Measurements from ENCODE around the gene MKLN1.

The MKLN1 gene

DNA sequence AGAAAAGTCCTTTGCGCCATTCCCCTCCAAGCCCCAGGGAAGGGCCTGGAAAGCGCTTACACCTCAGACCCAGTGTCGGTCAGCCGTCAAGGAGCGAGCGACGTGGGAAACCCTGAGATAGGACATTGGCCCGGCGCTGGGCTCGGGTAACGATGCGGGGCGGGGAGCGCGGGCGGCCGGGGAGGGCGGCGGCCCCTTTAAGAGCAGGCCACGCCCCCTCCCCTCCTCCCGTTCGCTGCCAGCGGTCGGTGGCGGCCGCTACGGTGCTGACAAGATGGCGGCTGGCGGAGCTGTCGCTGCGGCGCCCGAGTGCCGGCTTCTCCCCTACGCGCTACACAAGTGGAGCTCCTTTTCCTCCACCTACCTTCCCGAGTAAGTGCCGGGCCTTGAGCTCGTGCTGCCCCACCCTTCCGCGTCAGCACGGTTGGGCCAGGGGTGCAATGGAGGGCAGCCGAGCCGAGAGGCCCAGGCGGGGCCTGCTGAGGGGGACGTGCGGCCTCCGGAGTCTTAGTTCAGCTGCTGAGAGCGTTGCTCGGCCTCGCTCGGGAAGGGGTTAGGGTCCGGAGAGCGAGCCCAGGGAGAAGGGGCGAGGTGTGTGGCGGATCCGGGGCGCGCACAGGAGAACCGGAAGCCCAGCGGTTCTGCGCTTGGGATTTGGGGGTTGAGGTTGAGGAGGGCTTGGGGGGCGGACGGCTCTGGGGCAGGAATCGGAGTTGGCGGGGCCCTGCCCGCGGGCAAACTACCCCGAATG is at the start of gene MKLN1:
Gene MKLN1, plus strand, starts transcription at position 251 of the 751 bp plus-strand sequence. Its CDS starts 24 bp downstream, at position 275.
- Histone ChIP-seq H3K27me3 (replicated peaks) (no peaks in the 10 kb centered on the region), H3K27ac (peak within 1 kb of the TSS; percentile 93), H3K36me3 (replicated peaks) (no peaks in the 10 kb centered on the region), H3K4me3 (ENCODE audit: low read depth, low read length) (peak within 1 kb of the TSS; percentile 94)
- TF ChIP-seq, protein P1, sequence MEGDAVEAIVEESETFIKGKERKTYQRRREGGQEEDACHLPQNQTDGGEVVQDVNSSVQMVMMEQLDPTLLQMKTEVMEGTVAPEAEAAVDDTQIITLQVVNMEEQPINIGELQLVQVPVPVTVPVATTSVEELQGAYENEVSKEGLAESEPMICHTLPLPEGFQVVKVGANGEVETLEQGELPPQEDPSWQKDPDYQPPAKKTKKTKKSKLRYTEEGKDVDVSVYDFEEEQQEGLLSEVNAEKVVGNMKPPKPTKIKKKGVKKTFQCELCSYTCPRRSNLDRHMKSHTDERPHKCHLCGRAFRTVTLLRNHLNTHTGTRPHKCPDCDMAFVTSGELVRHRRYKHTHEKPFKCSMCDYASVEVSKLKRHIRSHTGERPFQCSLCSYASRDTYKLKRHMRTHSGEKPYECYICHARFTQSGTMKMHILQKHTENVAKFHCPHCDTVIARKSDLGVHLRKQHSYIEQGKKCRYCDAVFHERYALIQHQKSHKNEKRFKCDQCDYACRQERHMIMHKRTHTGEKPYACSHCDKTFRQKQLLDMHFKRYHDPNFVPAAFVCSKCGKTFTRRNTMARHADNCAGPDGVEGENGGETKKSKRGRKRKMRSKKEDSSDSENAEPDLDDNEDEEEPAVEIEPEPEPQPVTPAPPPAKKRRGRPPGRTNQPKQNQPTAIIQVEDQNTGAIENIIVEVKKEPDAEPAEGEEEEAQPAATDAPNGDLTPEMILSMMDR (IDR thresholded peaks at IDR 0.05; ENCODE audit: low read depth, low read length, missing control alignments): no peak
- in situ Hi-C loops (cut with HindIII; ENCODE audit: low pct_ligation_motif_present, low sequenced_read_pairs): no loop called here
- peak; percentile 79 for DNase-seq

- no peak for DNase-seq
- Histone ChIP-seq H3K27me3 (replicated peaks) (no peaks in the 10 kb centered on the region), H3K36me3 (replicated peaks) (no peaks in the 10 kb centered on the region), H3K4me3 (ENCODE audit: low read depth, low read length) (no peak overlapping the region), H3K27ac (no peak overlapping the region)
- in situ Hi-C loops (cut with HindIII; ENCODE audit: low pct_ligation_motif_present, low sequenced_read_pairs): no loop called here
- TF ChIP-seq, protein P1 (IDR thresholded peaks at IDR 0.05; ENCODE audit: low read depth, low read length, missing control alignments): no peak
These were observed 48.6 kb upstream of the MKLN1 start for GRCh38 chr7:131279044-131279443.

DNA sequence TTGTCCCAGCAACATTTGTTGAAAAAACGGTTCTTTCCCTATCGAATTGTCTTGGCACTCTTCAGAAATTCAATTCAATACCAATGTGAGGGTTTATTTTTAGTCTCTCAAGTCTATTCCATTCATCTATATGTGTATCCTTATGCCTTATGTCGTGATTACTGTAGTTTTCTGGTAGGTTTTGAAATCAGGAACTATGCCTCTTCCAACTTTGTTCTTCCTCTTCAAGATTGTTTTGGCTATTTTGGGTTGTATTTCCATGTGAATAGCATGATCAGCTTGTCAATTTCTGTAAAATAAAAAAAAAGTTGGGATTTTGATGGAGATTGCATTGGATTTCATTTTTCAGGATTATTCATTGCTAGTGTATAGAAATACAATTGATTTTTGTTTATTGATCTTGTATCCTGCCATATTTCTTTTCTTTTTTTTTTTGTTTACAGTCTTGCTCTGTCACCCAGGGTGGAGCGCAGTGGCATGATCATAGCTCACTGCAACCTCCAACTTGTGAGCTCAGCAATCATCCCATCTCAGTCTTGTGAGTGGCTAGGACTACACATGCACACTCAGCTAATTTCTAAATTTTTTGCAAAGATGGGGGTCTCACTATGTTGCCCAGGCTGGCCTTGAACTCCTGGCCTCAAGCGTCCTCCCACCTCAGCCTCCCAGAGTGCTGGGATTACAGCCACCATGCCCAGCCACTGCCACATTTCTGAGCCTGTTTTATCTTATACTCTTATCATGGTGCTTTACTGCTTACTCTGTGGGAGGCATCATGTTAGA is 46.2 kb upstream of the MKLN1 start:
- in situ Hi-C loops (cut with HindIII; ENCODE audit: low pct_ligation_motif_present, low sequenced_read_pairs): no loop called here

GRCh38 chr7:131284702-131285419 is 42.8 kb upstream of the MKLN1 start:
- Histone ChIP-seq H3K27ac (no peak overlapping the region), H3K36me3 (replicated peaks) (no peaks in the 10 kb centered on the region), H3K27me3 (replicated peaks) (no peaks in the 10 kb centered on the region), H3K4me3 (ENCODE audit: low read depth, low read length) (no peak overlapping the region)
- TF ChIP-seq, protein P1 (IDR thresholded peaks at IDR 0.05; ENCODE audit: low read depth, low read length, missing control alignments): no peak
- in situ Hi-C loops (cut with HindIII; ENCODE audit: low pct_ligation_motif_present, low sequenced_read_pairs): no loop called here
- no peak for DNase-seq

More for the DNA sequence above, 46.2 kb upstream of the MKLN1 start:
- Histone ChIP-seq H3K4me3 (ENCODE audit: low read depth, low read length) (no peak overlapping the region), H3K27ac (no peak overlapping the region), H3K36me3 (replicated peaks) (no peaks in the 10 kb centered on the region), H3K27me3 (replicated peaks) (no peaks in the 10 kb centered on the region)
- DNase-seq: no peak
- TF ChIP-seq, protein P1 (IDR thresholded peaks at IDR 0.05; ENCODE audit: low read depth, low read length, missing control alignments): no peak

DNA sequence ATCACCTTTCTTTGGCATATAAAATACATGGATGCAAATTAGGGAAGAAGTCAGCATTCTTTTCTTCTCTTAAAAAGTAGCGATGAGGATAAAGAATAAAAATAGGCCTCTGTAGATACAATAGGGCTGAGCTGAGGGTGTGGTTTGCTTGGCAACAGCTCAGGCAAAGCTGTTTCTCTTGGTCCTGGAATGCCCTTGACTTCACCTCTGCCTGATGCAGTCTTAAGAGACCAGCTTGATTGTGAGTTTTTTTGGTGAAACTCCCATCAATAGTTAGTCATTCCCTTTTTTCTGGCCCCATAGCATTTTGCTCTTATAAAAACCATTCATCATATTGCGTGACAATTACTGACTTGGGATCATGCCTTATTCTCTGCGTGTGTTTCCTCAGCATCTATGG is 42.1 kb upstream of the MKLN1 start:
- Histone ChIP-seq H3K4me3 (ENCODE audit: low read depth, low read length) (no peak overlapping the region), H3K36me3 (replicated peaks) (no peaks in the 10 kb centered on the region), H3K27ac (no peak overlapping the region), H3K27me3 (replicated peaks) (no peaks in the 10 kb centered on the region)
- TF ChIP-seq, protein P1 (IDR thresholded peaks at IDR 0.05; ENCODE audit: low read depth, low read length, missing control alignments): no peak
- in situ Hi-C loops (cut with HindIII; ENCODE audit: low pct_ligation_motif_present, low sequenced_read_pairs): no loop called here
- no peak for DNase-seq
